Left hindlimb (tissue), 1 donor: Measurements from ENCODE around the gene RCAN1.

Experiments
- DNase-seq: peaks from one replicate; pipeline ENCODE4 v3.0.0-alpha.2; 2018

The RCAN1 gene

GRCh38 chr21:34614628-34615486 is at the start of gene RCAN1:
Gene RCAN1 (minus strand): TSS chr21:34615113. CDS start chr21:34615011, 102 bp downstream.
- peak; percentile 93 for DNase-seq

- no peak for DNase-seq
Observed at GRCh38 chr21:34661848-34662247, 46.9 kb upstream of the RCAN1 start.

- DNase-seq, result no peak
Observed at GRCh38 chr21:34653522-34653921, 38.6 kb upstream of the RCAN1 start.

- no peak for DNase-seq
Observed at GRCh38 chr21:34651642-34652041, 36.7 kb upstream of the RCAN1 start.

- DNase-seq, result no peak
Observed at GRCh38 chr21:34650861-34651431, 36.0 kb upstream of the RCAN1 start.

- no peak for DNase-seq
Observed at GRCh38 chr21:34649400-34649799, 34.5 kb upstream of the RCAN1 start.

- no peak for DNase-seq
Observed at GRCh38 chr21:34648739-34649297, 33.9 kb upstream of the RCAN1 start.

- DNase-seq, result no peak
Observed at GRCh38 chr21:34647555-34647954, 32.6 kb upstream of the RCAN1 start.

- no peak for DNase-seq
Observed at GRCh38 chr21:34644825-34645224, 29.9 kb upstream of the RCAN1 start.

GRCh38 chr21:34642211-34643075 is 27.5 kb upstream of the RCAN1 start:
- no peak for DNase-seq

GRCh38 chr21:34640858-34641257 is 25.9 kb upstream of the RCAN1 start:
- no peak for DNase-seq

GRCh38 chr21:34639882-34640788 is 25.2 kb upstream of the RCAN1 start:
- DNase-seq, result no peak

GRCh38 chr21:34639250-34639649 is 24.3 kb upstream of the RCAN1 start:
- DNase-seq, result no peak

GRCh38 chr21:34636961-34637360 is 22.0 kb upstream of the RCAN1 start:
- no peak for DNase-seq

GRCh38 chr21:34635307-34635706 is 20.4 kb upstream of the RCAN1 start:
- DNase-seq, result no peak

GRCh38 chr21:34632498-34632897 is 17.6 kb upstream of the RCAN1 start:
- no peak for DNase-seq

GRCh38 chr21:34630536-34631143 is 15.7 kb upstream of the RCAN1 start:
- DNase-seq, result no peak

- no peak for DNase-seq
Observed at GRCh38 chr21:34626131-34626530, 11.2 kb upstream of the RCAN1 start.

- no peak for DNase-seq
Observed at GRCh38 chr21:34625030-34625593, 10.2 kb upstream of the RCAN1 start.

- DNase-seq, result no peak
Observed at GRCh38 chr21:34623516-34623915, 8.6 kb upstream of the RCAN1 start.
